Panc1 (cell line): Measurements from ENCODE around the gene MARCHF6. TPM values are rescaled to one million over a fixed set of nuclear protein-coding genes. Genes with fewer than 3 reads are reported as not detected.

Source experiments
- ATAC-seq: fragments of 200-7000 bp; cut with Tn5 transposase; 2 replicates; pipeline ENCODE4 v1.9.1; 2020; ENCODE audit warnings: mild to moderate bottlenecking, moderate library complexity
- BruUV-seq: library from RNA; stranded (reverse); fragments of 400-500 nt; replicated peaks from 2 replicates; lab custom pipeline; 2021; lab: Mats Ljungman, UMichigan
- CTCF ChIA-PET: fragments of 300-600 bp; sonication (Branson Sonifier 250); formaldehyde crosslinking; loops from one replicate; lab custom pipeline; 2022; ENCODE audit warnings: antibody characterized with exemption; lab: Charles Lee
- POLR2A ChIA-PET: fragments of 300-600 bp; sonication (Branson Sonifier 250); formaldehyde crosslinking; loops from one replicate; lab custom pipeline; 2022; ENCODE audit warnings: antibody characterized with exemption; lab: Charles Lee
- DNase-seq: peaks from one replicate; pipeline ENCODE4 v3.0.0-alpha.2; 2010; ENCODE audit warnings: low read depth, low spot score
- H3K27ac ChIP-seq: 2 replicates; pipeline ENCODE4 v1.5.1; 2011; ENCODE audit warnings: mild to moderate bottlenecking, low read length, inconsistent platforms
- H3K27me3 ChIP-seq: fragments of 200-500 bp; sonication (Bioruptor generic); 2 replicates; pipeline ENCODE4 v1.6.0; 2014; ENCODE audit warnings: low read length, inconsistent platforms; ENCODE audit not compliant: control insufficient read depth, insufficient read depth
- H3K36me3 ChIP-seq: fragments of 200-500 bp; sonication (Bioruptor generic); 2 replicates; pipeline ENCODE4 v1.5.1; 2014; ENCODE audit warnings: inconsistent platforms, mild to moderate bottlenecking, low read length, moderate library complexity; ENCODE audit not compliant: control insufficient read depth, insufficient read depth
- H3K4me1 ChIP-seq: 2 replicates; pipeline ENCODE4 v1.5.1; 2011; ENCODE audit warnings: inconsistent platforms, mild to moderate bottlenecking, low read length, moderate library complexity; ENCODE audit not compliant: control insufficient read depth, insufficient read depth
- H3K4me3 ChIP-seq, 2 experiments: 2 replicates each; pipeline ENCODE4 v1.5.1; 2011 to 2012; ENCODE audit warnings: low read depth in 2 of 2, low read length in 2 of 2, mild to moderate bottlenecking in 2 of 2, inconsistent platforms in 1 of 2, moderate library complexity in 1 of 2
- H3K9me3 ChIP-seq: fragments of 200-500 bp; sonication (Bioruptor generic); 2 replicates; pipeline ENCODE4 v1.5.1; 2014; ENCODE audit warnings: low read depth, mild to moderate bottlenecking, inconsistent platforms, low read length, moderate library complexity; ENCODE audit not compliant: control insufficient read depth, insufficient read depth
- POLR2AphosphoS5 ChIP-seq: IDR thresholded peaks from 2 replicates; pipeline ENCODE4 v1.6.1; 2012; ENCODE audit warnings: mild to moderate bottlenecking, low read depth, low read length, moderate library complexity
- SIN3A ChIP-seq: IDR thresholded peaks from 2 replicates; pipeline ENCODE4 v1.6.1; 2012; ENCODE audit warnings: low read depth, mild to moderate bottlenecking, low read length, moderate library complexity, borderline replicate concordance; ENCODE audit not compliant: insufficient read depth
- TCF7L2 ChIP-seq: IDR thresholded peaks from 2 replicates; pipeline ENCODE4 v1.6.1; 2011; ENCODE audit warnings: mild to moderate bottlenecking, low read depth, low read length, inconsistent platforms
- in situ Hi-C: cut with HindIII; loops from 2 replicates; pipeline ENCODE4 v1.10.0; 2016; ENCODE audit warnings: low sequenced_read_pairs, low pct_unique_long_range_greater_than_20kb
- intact Hi-C: fragments of 100-400 bp; cut with micrococcal nuclease; formaldehyde crosslinking; loops from one replicate; pipeline ENCODE4 v1.10.0; 2022; ENCODE audit not compliant: unreplicated experiment
- total RNA-seq: library from RNA; stranded (reverse); gene quantifications from one replicate; pipeline ENCODE4 v1.2.1, GENCODE V29; 2021; ENCODE audit not compliant: unreplicated experiment
- TF ChIP-seq, protein P1 (sequence below), 2 experiments: IDR thresholded peaks; 2 replicates each; pipeline ENCODE4 v1.6.1; 2011 to 2012; ENCODE audit warnings: low read depth in 2 of 2, control low read depth in 1 of 2, low read length in 1 of 2, mild to moderate bottlenecking in 1 of 2, moderate library complexity in 1 of 2; ENCODE audit not compliant: insufficient read depth in 1 of 2
- TF ChIP-seq, protein P2 (sequence below): fragments of 450-650 bp; IDR thresholded peaks from 2 replicates; pipeline ENCODE4 v1.5.1; 2017; ENCODE audit warnings: mild to moderate bottlenecking

The MARCHF6 gene
- total RNA-seq, 1 experiment from 2014 or later: 172 TPM

GRCh38 chr5:10396552-10396951 lies 43.1 kb downstream of the MARCHF6 start:
- Histone ChIP-seq H3K36me3 (peaks cover 48% of the 10 kb centered on the region), H3K4me3 (no peak overlapping the region), H3K4me1 (no peaks in the 10 kb centered on the region), H3K27me3 (no peaks in the 10 kb centered on the region), H3K9me3 (no peaks in the 10 kb centered on the region), H3K27ac (no peak overlapping the region)
- ChIA-PET POLR2A (no interaction called here), CTCF (interaction anchor here (0.7 kb wide), 1 partner anchor 94 kb away, joined by 3 read pairs; no protein-coding TSS in a partner anchor)
- no peak for DNase-seq
- ATAC-seq: no peak
- in situ Hi-C loops (no loop called here), intact Hi-C loops (no loop called here)
- no TSS peak for BruUV-seq
- TF ChIP-seq TCF7L2 (no peak), POLR2AphosphoS5 (no peak), SIN3A (no peak)
- TF ChIP-seq, protein P1, sequence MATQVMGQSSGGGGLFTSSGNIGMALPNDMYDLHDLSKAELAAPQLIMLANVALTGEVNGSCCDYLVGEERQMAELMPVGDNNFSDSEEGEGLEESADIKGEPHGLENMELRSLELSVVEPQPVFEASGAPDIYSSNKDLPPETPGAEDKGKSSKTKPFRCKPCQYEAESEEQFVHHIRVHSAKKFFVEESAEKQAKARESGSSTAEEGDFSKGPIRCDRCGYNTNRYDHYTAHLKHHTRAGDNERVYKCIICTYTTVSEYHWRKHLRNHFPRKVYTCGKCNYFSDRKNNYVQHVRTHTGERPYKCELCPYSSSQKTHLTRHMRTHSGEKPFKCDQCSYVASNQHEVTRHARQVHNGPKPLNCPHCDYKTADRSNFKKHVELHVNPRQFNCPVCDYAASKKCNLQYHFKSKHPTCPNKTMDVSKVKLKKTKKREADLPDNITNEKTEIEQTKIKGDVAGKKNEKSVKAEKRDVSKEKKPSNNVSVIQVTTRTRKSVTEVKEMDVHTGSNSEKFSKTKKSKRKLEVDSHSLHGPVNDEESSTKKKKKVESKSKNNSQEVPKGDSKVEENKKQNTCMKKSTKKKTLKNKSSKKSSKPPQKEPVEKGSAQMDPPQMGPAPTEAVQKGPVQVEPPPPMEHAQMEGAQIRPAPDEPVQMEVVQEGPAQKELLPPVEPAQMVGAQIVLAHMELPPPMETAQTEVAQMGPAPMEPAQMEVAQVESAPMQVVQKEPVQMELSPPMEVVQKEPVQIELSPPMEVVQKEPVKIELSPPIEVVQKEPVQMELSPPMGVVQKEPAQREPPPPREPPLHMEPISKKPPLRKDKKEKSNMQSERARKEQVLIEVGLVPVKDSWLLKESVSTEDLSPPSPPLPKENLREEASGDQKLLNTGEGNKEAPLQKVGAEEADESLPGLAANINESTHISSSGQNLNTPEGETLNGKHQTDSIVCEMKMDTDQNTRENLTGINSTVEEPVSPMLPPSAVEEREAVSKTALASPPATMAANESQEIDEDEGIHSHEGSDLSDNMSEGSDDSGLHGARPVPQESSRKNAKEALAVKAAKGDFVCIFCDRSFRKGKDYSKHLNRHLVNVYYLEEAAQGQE (IDR thresholded peaks at IDR 0.05; ENCODE audit: insufficient read depth in 1 of 2, low read depth in 2 of 2, low read length in 1 of 2): no peak
- TF ChIP-seq, protein P2, sequence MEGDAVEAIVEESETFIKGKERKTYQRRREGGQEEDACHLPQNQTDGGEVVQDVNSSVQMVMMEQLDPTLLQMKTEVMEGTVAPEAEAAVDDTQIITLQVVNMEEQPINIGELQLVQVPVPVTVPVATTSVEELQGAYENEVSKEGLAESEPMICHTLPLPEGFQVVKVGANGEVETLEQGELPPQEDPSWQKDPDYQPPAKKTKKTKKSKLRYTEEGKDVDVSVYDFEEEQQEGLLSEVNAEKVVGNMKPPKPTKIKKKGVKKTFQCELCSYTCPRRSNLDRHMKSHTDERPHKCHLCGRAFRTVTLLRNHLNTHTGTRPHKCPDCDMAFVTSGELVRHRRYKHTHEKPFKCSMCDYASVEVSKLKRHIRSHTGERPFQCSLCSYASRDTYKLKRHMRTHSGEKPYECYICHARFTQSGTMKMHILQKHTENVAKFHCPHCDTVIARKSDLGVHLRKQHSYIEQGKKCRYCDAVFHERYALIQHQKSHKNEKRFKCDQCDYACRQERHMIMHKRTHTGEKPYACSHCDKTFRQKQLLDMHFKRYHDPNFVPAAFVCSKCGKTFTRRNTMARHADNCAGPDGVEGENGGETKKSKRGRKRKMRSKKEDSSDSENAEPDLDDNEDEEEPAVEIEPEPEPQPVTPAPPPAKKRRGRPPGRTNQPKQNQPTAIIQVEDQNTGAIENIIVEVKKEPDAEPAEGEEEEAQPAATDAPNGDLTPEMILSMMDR: no peak

- no peak for DNase-seq
- Histone ChIP-seq H3K27me3 (no peaks in the 10 kb centered on the region), H3K4me1 (no peaks in the 10 kb centered on the region), H3K36me3 (peaks cover 62% of the 10 kb centered on the region), H3K27ac (no peak overlapping the region), H3K4me3 (no peak overlapping the region), H3K9me3 (no peaks in the 10 kb centered on the region)
- intact Hi-C loops (no loop called here), in situ Hi-C loops (no loop called here)
- BruUV-seq: no TSS peak
- ATAC-seq: no peak
- ChIA-PET CTCF (no interaction called here), POLR2A (no interaction called here)
- TF ChIP-seq POLR2AphosphoS5 (no peak), SIN3A (no peak)
- TF ChIP-seq, protein P1 (IDR thresholded peaks at IDR 0.05; ENCODE audit: insufficient read depth in 1 of 2, low read depth in 2 of 2, low read length in 1 of 2): no peak
- TF ChIP-seq, protein P2: no peak
Observed at GRCh38 chr5:10399839-10400238, 46.3 kb downstream of the MARCHF6 start.
